ENCODE measurements around the gene PDZD2. TPM values are rescaled to one million over a fixed set of nuclear protein-coding genes. Genes with fewer than 3 reads are reported as not detected.

Gene PDZD2
- total and polyA plus RNA-seq, 2 experiments from 2014 or later = 8.3 to 16.9 TPM

DNA sequence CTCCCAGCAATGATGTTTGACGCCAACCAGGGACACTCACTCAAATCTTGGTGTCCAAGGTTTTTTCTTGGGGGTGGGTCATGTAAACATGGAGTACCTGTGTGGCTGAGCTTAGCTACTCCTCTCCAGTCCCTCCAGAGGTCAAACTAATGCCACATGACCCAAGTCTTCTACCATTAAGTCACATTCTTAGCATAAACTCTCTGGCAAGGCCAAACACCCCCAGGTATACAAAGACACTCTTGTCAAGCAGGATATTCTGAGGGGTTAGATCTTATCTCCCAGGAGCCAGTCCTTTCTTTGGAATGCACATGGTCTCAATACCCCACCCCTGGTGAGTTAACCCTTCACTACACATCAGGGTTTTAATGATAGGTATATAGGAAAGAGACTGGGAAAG lies 161.4 kb downstream of the PDZD2 start (continued):
- TF ChIP-seq, protein P1, sequence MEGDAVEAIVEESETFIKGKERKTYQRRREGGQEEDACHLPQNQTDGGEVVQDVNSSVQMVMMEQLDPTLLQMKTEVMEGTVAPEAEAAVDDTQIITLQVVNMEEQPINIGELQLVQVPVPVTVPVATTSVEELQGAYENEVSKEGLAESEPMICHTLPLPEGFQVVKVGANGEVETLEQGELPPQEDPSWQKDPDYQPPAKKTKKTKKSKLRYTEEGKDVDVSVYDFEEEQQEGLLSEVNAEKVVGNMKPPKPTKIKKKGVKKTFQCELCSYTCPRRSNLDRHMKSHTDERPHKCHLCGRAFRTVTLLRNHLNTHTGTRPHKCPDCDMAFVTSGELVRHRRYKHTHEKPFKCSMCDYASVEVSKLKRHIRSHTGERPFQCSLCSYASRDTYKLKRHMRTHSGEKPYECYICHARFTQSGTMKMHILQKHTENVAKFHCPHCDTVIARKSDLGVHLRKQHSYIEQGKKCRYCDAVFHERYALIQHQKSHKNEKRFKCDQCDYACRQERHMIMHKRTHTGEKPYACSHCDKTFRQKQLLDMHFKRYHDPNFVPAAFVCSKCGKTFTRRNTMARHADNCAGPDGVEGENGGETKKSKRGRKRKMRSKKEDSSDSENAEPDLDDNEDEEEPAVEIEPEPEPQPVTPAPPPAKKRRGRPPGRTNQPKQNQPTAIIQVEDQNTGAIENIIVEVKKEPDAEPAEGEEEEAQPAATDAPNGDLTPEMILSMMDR (conservative IDR thresholded peaks at IDR 0.05; ENCODE audit: low read depth in 2 of 2) = no peak
- no peak for TF ChIP-seq JUNB (IDR thresholded peaks at IDR 0.05; ENCODE audit: unreplicated experiment)
- TF ChIP-seq EZH2phosphoT487 (IDR thresholded peaks at IDR 0.05; ENCODE audit: unreplicated experiment) = no peak
- no peak for TF ChIP-seq EZH2 (IDR thresholded peaks at IDR 0.05; ENCODE audit: low read depth, unreplicated experiment)
- TF ChIP-seq, protein P2, sequence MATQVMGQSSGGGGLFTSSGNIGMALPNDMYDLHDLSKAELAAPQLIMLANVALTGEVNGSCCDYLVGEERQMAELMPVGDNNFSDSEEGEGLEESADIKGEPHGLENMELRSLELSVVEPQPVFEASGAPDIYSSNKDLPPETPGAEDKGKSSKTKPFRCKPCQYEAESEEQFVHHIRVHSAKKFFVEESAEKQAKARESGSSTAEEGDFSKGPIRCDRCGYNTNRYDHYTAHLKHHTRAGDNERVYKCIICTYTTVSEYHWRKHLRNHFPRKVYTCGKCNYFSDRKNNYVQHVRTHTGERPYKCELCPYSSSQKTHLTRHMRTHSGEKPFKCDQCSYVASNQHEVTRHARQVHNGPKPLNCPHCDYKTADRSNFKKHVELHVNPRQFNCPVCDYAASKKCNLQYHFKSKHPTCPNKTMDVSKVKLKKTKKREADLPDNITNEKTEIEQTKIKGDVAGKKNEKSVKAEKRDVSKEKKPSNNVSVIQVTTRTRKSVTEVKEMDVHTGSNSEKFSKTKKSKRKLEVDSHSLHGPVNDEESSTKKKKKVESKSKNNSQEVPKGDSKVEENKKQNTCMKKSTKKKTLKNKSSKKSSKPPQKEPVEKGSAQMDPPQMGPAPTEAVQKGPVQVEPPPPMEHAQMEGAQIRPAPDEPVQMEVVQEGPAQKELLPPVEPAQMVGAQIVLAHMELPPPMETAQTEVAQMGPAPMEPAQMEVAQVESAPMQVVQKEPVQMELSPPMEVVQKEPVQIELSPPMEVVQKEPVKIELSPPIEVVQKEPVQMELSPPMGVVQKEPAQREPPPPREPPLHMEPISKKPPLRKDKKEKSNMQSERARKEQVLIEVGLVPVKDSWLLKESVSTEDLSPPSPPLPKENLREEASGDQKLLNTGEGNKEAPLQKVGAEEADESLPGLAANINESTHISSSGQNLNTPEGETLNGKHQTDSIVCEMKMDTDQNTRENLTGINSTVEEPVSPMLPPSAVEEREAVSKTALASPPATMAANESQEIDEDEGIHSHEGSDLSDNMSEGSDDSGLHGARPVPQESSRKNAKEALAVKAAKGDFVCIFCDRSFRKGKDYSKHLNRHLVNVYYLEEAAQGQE (IDR thresholded peaks at IDR 0.05; ENCODE audit: unreplicated experiment) = no peak

- DNase-seq (ENCODE audit: low spot score) = no peak
- TF ChIP-seq, protein P2 (IDR thresholded peaks at IDR 0.05; ENCODE audit: unreplicated experiment) = no peak
Measured at GRCh38 chr5:31805785-31806400, 167.0 kb downstream of the PDZD2 start.

More at GRCh38 chr5:31805785-31806400, 167.0 kb downstream of the PDZD2 start:
- Histone ChIP-seq H3K4me1 (ENCODE audit: insufficient read depth) (no peaks in the 10 kb centered on the region; the same call in 1 of the 2 replicates), H3K27ac (ENCODE audit: low read depth) (no peak overlapping the region), H3K79me2 (replicated peaks; ENCODE audit: insufficient read depth) (no peaks in the 10 kb centered on the region), H3K36me3 (ENCODE audit: insufficient read depth) (no peaks in the 10 kb centered on the region), H3K9me2 (ENCODE audit: insufficient read depth) (no peaks in the 10 kb centered on the region), H4K20me1 (replicated peaks; ENCODE audit: insufficient read depth) (no peaks in the 10 kb centered on the region), H3F3A (replicated peaks; ENCODE audit: low read depth) (no peaks in the 10 kb centered on the region), H3K4me3 (no peak overlapping the region), H3K27me3 (ENCODE audit: insufficient read depth) (no peaks in the 10 kb centered on the region), H3K4me2 (no peak overlapping the region), H2AFZ (no peak overlapping the region)
- ATAC-seq = no peak
- H3K9me3 Mint-ChIP-seq = no peaks in the 10 kb centered on the region; the same call in 2 of the 3 replicates
- H3K4me3 Mint-ChIP-seq = no peak overlapping the region
- no peak overlapping the region for H3K27ac Mint-ChIP-seq
- H3K27me3 Mint-ChIP-seq (ENCODE audit: insufficient read depth, low read depth, poor library complexity) = peaks cover 5% of the 10 kb centered on the region
- no peaks in the 10 kb centered on the region for H3K36me3 Mint-ChIP-seq (ENCODE audit: low read depth)
- peaks cover 3% of the 10 kb centered on the region for H3K4me1 Mint-ChIP-seq

All from GM23338 (cell line).